Measurements from ENCODE around the gene INPP5J. TPM values are rescaled to one million over a fixed set of nuclear protein-coding genes. Genes with fewer than 3 reads are reported as not detected.
A peak's percentile ranks its signal among the peaks of the same experiment; 100 is the strongest.

The INPP5J gene
- total and polyA plus RNA-seq, 2 of the 13 experiments (the other 11 are each of a cell fraction or from before 2014, with no cell fraction given): 0.24 to 1.1 TPM

DNA sequence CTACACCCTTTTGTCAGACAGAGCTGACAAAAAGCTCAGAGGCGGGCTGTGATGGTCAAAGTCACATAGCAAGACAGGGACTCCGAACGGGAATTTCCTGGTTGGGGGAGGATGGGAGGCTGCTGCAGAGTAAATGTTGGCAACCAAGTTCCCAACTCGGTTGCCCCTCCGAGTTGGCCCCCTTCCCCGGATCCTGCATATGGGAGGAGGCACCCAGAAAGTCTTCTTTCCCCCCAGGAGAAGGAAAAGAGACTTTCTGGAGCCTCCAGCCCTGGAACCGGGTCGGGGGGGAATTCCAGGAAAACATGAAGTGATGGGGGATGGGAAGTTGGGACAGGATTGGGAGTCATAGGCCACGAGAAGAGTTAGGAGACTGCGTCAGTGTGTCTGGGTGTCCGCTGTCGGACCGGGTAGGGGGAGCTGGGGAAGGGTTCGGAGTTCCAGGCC, 16.0 kb upstream of the INPP5J start:
- WGBS (ENCODE audit: low lambda C conversion rate): 67% methylated on average over 14 of the region's 14 CpGs
- intact Hi-C loops (cut with micrococcal nuclease; ENCODE audit: unreplicated experiment): loop anchor here (1.0 kb wide), 1 partner anchor 43 kb away; no protein-coding TSS in a partner anchor
- CTCF ChIA-PET (ENCODE audit: low intra/inter-chr PET ratio, low total read pairs): interaction anchor here (1.5 to 1.6 kb wide), 2 partner anchors 42 to 124 kb away, joined by 6 to 17 read pairs; no protein-coding TSS in a partner anchor

GRCh38 chr22:31107178-31107893, 15.4 kb upstream of the INPP5J start, which contains the start of gene SELENOM:
Gene SELENOM, minus strand, starts transcription at chr22:31107568. Its CDS starts 63 bp downstream, at chr22:31107505.
- CTCF ChIA-PET (ENCODE audit: low intra/inter-chr PET ratio, low total read pairs): interaction anchor here (1.5 to 1.6 kb wide), 2 partner anchors 42 to 124 kb away, joined by 6 to 17 read pairs; no protein-coding TSS in a partner anchor
- H3K4me2 ChIP-seq (ENCODE audit: low read depth, low read length): peak within 1 kb of the TSS; percentile 88
- H3K4me1 ChIP-seq (ENCODE audit: insufficient read depth, low read length): peaks cover 28% of the 10 kb centered on the region
- peak within 1 kb of the TSS; percentile 47; the same call in 1 of the 2 replicates for H3K9ac ChIP-seq (ENCODE audit: insufficient read depth, low read depth, low read length)
- no peaks in the 10 kb centered on the region for H3K27me3 ChIP-seq (ENCODE audit: control insufficient read depth in 1 of 2, insufficient read depth in 2 of 2, low read length in 2 of 2)
- no TSS peak for BruUV-seq (replicated peaks)
- FAIRE-seq (peak; percentile 60), ATAC-seq (peak; percentile 90), DNase-seq (ENCODE audit: low spot score) (peak; percentile 86)
- WGBS (ENCODE audit: low lambda C conversion rate): 41% methylated on average over 42 of the region's 67 CpGs
- intact Hi-C loops (cut with micrococcal nuclease; ENCODE audit: unreplicated experiment): loop anchor here (1.0 kb wide), 1 partner anchor 42 kb away; no protein-coding TSS in a partner anchor
- H3K9me3 ChIP-seq (ENCODE audit: low read length): no peaks in the 10 kb centered on the region
- H3K27ac ChIP-seq (ENCODE audit: extremely low read length, insufficient read depth, low read length): no peak within 1 kb of the TSS
- peak within 1 kb of the TSS; percentile 39 to 64 (median 44); a peak in 5 of 6 replicates for H3K4me3 ChIP-seq (replicated peaks in 1 of 3; ENCODE audit: insufficient read depth in 1 of 3, low read depth in 2 of 3, low read length in 3 of 3)
- H3K79me2 ChIP-seq (ENCODE audit: insufficient read depth, low read length): no peaks in the 10 kb centered on the region
- H4K20me1 ChIP-seq (ENCODE audit: insufficient read depth, low read length): no peaks in the 10 kb centered on the region
- H2AFZ ChIP-seq (ENCODE audit: low read length): peak within 1 kb of the TSS; percentile 20
- POLR2A ChIA-PET: interaction anchor here (1.0 to 1.5 kb wide), 11 partner anchors 8 to 138 kb away, joined by 3 to 7 read pairs (median 4); partner anchors contain the start of genes PLA2G3, SMTN and TUG1
- H3K36me3 ChIP-seq (replicated peaks in 1 of 2; ENCODE audit: control insufficient read depth in 1 of 2, insufficient read depth in 2 of 2, low read length in 2 of 2): no peaks in the 10 kb centered on the region
- in situ Hi-C loops (cut with HindIII; ENCODE audit: extremely low pct_ligation_motif_present, low pct_unique_long_range_greater_than_20kb): no loop called here
- TF ChIP-seq ZNF775 (CRISPR knock-in tag; IDR thresholded peaks at IDR 0.05; ENCODE audit: borderline replicate concordance) (no peak), PHB2 (IDR thresholded peaks at IDR 0.05; ENCODE audit: partially characterized antibody) (no peak), DRAP1 (CRISPR knock-in tag; IDR thresholded peaks at IDR 0.05) (no peak; the same call in 1 of the 2 replicates), ZNF646 (CRISPR knock-in tag; IDR thresholded peaks at IDR 0.05) (no peak), NFKB2 (CRISPR knock-in tag; IDR thresholded peaks at IDR 0.05; ENCODE audit: borderline replicate concordance) (no peak; the same call in 1 of the 2 replicates), ZNF569 (CRISPR knock-in tag; IDR thresholded peaks at IDR 0.05; ENCODE audit: borderline replicate concordance) (no peak), KLF9 (CRISPR knock-in tag; IDR thresholded peaks at IDR 0.05; ENCODE audit: low read depth) (no peak), POLR2AphosphoS2 (IDR thresholded peaks at IDR 0.05; ENCODE audit: low read depth, low read length) (no peak)

More for the DNA sequence above, 16.0 kb upstream of the INPP5J start:
- Histone ChIP-seq H2AFZ (ENCODE audit: low read length) (no peak overlapping the region), H3K4me2 (ENCODE audit: low read depth, low read length) (peak overlapping the region; percentile 18; the same call in 1 of the 2 replicates), H3K9me3 (ENCODE audit: low read length) (no peaks in the 10 kb centered on the region), H3K4me3 (replicated peaks in 1 of 3; ENCODE audit: insufficient read depth in 1 of 3, low read depth in 2 of 3, low read length in 3 of 3) (peak overlapping the region in 1 of 3 experiments; percentile 35; a peak in 1 of 6 replicates), H3K9ac (ENCODE audit: insufficient read depth, low read depth, low read length) (0 out of 2 replicates have a peak overlapping the region, but pooled peaks have one; percentile 22), H3K36me3 (replicated peaks in 1 of 2; ENCODE audit: control insufficient read depth in 1 of 2, insufficient read depth in 2 of 2, low read length in 2 of 2) (no peaks in the 10 kb centered on the region), H3K4me1 (ENCODE audit: insufficient read depth, low read length) (peaks cover 33% of the 10 kb centered on the region), H3K27me3 (ENCODE audit: control insufficient read depth in 1 of 2, insufficient read depth in 2 of 2, low read length in 2 of 2) (no peaks in the 10 kb centered on the region), H3K79me2 (ENCODE audit: insufficient read depth, low read length) (no peaks in the 10 kb centered on the region), H3K27ac (ENCODE audit: extremely low read length, insufficient read depth, low read length) (no peak overlapping the region), H4K20me1 (ENCODE audit: insufficient read depth, low read length) (no peaks in the 10 kb centered on the region)
- in situ Hi-C loops (cut with HindIII; ENCODE audit: extremely low pct_ligation_motif_present, low pct_unique_long_range_greater_than_20kb): no loop called here
- FAIRE-seq (no peak), ATAC-seq (no peak), DNase-seq (ENCODE audit: low spot score) (no peak)
- TF ChIP-seq RXRA (CRISPR knock-in tag; IDR thresholded peaks at IDR 0.05) (0 out of 2 replicates have a peak, but pooled peaks have one; percentile 9), AGO1 (IDR thresholded peaks at IDR 0.05; ENCODE audit: low read depth, low read length, poor library complexity, severe bottlenecking) (no peak)
- POLR2A ChIA-PET: interaction anchor here (1.1 to 1.5 kb wide), 5 partner anchors 9 to 124 kb away, joined by 3 to 7 read pairs (median 4); partner anchors contain the start of genes PLA2G3 and SMTN
- no TSS peak for BruUV-seq (replicated peaks)
